ENCODE measurements around the gene MAPK8IP3. TPM values are rescaled to one million over a fixed set of nuclear protein-coding genes. Genes with fewer than 3 reads are reported as not detected.

MAPK8IP3 gene
- total and polyA plus RNA-seq, 7 experiments from 2014 or later = 1.7 to 299 (median 244) TPM

GRCh38 chr16:1809281-1809801, 103.3 kb downstream of the MAPK8IP3 start:
- DNase-seq (no peak), ATAC-seq (no peak)
- no peak overlapping the region for H3K27ac Mint-ChIP-seq
- H3K27me3 Mint-ChIP-seq = no peaks in the 10 kb centered on the region
- CTCF ChIA-PET = no interaction called here
- no peak overlapping the region for H3K4me3 Mint-ChIP-seq
- Histone ChIP-seq H3K9me3 (ENCODE audit: control insufficient read depth in 2 of 3, low read length in 3 of 3) (no peaks in the 10 kb centered on the region), H3K36me3 (ENCODE audit: control insufficient read depth in 2 of 3, insufficient read depth in 3 of 3, low read length in 3 of 3) (peaks cover 7 to 45% (median 8%) of the 10 kb centered on the region in 3 experiments), H3K4me3 (ENCODE audit: low read length) (no peak overlapping the region), H3K27ac (ENCODE audit: low read depth, low read length) (no peak overlapping the region), H3K27me3 (ENCODE audit: control insufficient read depth in 2 of 2, insufficient read depth in 2 of 2, low read length in 2 of 2) (no peaks in the 10 kb centered on the region), H3K4me1 (ENCODE audit: control insufficient read depth in 2 of 2, insufficient read depth in 2 of 2, low read length in 2 of 2) (no peaks in the 10 kb centered on the region)
- H3K4me1 Mint-ChIP-seq = peaks cover 0 to 14% (median 9%) of the 10 kb centered on the region in 7 donors
- peaks cover 0 to 33% (median 15%) of the 10 kb centered on the region in 5 donors for H3K36me3 Mint-ChIP-seq
- H3K9me3 Mint-ChIP-seq = peaks cover 0 to 2% (median 0%) of the 10 kb centered on the region in 11 donors
- intact Hi-C loops (cut with micrococcal nuclease) = no loop called here
- POLR2A ChIA-PET = no interaction called here

GRCh38 chr16:1810106-1810505, 104.1 kb downstream of the MAPK8IP3 start:
- H3K4me3 Mint-ChIP-seq = no peak overlapping the region
- peaks cover 2 to 14% (median 9%) of the 10 kb centered on the region in 7 donors for H3K4me1 Mint-ChIP-seq
- no peak overlapping the region for H3K27ac ChIP-seq (ENCODE audit: low read depth, low read length)
- no peak overlapping the region for H3K27ac Mint-ChIP-seq
- H3K4me1 ChIP-seq (ENCODE audit: control insufficient read depth in 2 of 2, insufficient read depth in 2 of 2, low read length in 2 of 2) = no peaks in the 10 kb centered on the region
- CTCF ChIA-PET = no interaction called here
- H3K4me3 ChIP-seq (ENCODE audit: low read length) = no peak overlapping the region
- DNase-seq = no peak
- POLR2A ChIA-PET = no interaction called here
- H3K27me3 Mint-ChIP-seq = no peaks in the 10 kb centered on the region
- peaks cover 0 to 2% (median 0%) of the 10 kb centered on the region in 11 donors for H3K9me3 Mint-ChIP-seq
- no peaks in the 10 kb centered on the region for H3K9me3 ChIP-seq (ENCODE audit: control insufficient read depth in 2 of 3, low read length in 3 of 3)
- H3K36me3 ChIP-seq (ENCODE audit: control insufficient read depth in 2 of 3, insufficient read depth in 3 of 3, low read length in 3 of 3) = peaks cover 7 to 48% (median 8%) of the 10 kb centered on the region in 3 experiments
- intact Hi-C loops (cut with micrococcal nuclease) = no loop called here
- no peak for ATAC-seq
- peaks cover 0 to 36% (median 18%) of the 10 kb centered on the region in 5 donors for H3K36me3 Mint-ChIP-seq
- H3K27me3 ChIP-seq (ENCODE audit: control insufficient read depth in 2 of 2, insufficient read depth in 2 of 2, low read length in 2 of 2) = no peaks in the 10 kb centered on the region

- Mint-ChIP-seq H3K9me3 (peaks cover 0 to 2% (median 0%) of the 10 kb centered on the region in 11 donors), H3K27me3 (no peaks in the 10 kb centered on the region), H3K4me3 (no peak overlapping the region), H3K36me3 (peaks cover 0 to 38% (median 21%) of the 10 kb centered on the region in 5 donors), H3K4me1 (peaks cover 2 to 14% (median 9%) of the 10 kb centered on the region in 7 donors), H3K27ac (no peak overlapping the region)
- ChIA-PET POLR2A (no interaction called here), CTCF (no interaction called here)
- peaks cover 8 to 52% (median 11%) of the 10 kb centered on the region in 3 experiments for H3K36me3 ChIP-seq (ENCODE audit: control insufficient read depth in 2 of 3, insufficient read depth in 3 of 3, low read length in 3 of 3)
- DNase-seq (no peak), ATAC-seq (no peak)
- H3K4me3 ChIP-seq (ENCODE audit: low read length) = no peak overlapping the region
- intact Hi-C loops (cut with micrococcal nuclease) = no loop called here
- H3K4me1 ChIP-seq (ENCODE audit: control insufficient read depth in 2 of 2, insufficient read depth in 2 of 2, low read length in 2 of 2) = no peaks in the 10 kb centered on the region
- H3K27ac ChIP-seq (ENCODE audit: low read depth, low read length) = no peak overlapping the region
- no peaks in the 10 kb centered on the region for H3K9me3 ChIP-seq (ENCODE audit: control insufficient read depth in 2 of 3, low read length in 3 of 3)
- H3K27me3 ChIP-seq (ENCODE audit: control insufficient read depth in 2 of 2, insufficient read depth in 2 of 2, low read length in 2 of 2) = no peaks in the 10 kb centered on the region
Observed at GRCh38 chr16:1810536-1810935, 104.5 kb downstream of the MAPK8IP3 start.

- Mint-ChIP-seq H3K4me1 (peaks cover 5 to 14% (median 9%) of the 10 kb centered on the region in 7 donors), H3K9me3 (no peaks in the 10 kb centered on the region), H3K27ac (peak overlapping the region in 3 of 9 donors; percentile 10 to 57 (median 21)), H3K4me3 (no peak overlapping the region), H3K27me3 (no peaks in the 10 kb centered on the region), H3K36me3 (peaks cover 0 to 23% (median 10%) of the 10 kb centered on the region in 5 donors)
- DNase-seq (peak in 8 of 9 donors; percentile 43 to 63 (median 52)), ATAC-seq (peak; percentile 85)
- Histone ChIP-seq H3K36me3 (ENCODE audit: control insufficient read depth in 2 of 3, insufficient read depth in 3 of 3, low read length in 3 of 3) (peaks cover 12 to 62% (median 14%) of the 10 kb centered on the region in 3 experiments), H3K4me3 (ENCODE audit: low read length) (no peak overlapping the region), H3K27me3 (ENCODE audit: control insufficient read depth in 2 of 2, insufficient read depth in 2 of 2, low read length in 2 of 2) (no peaks in the 10 kb centered on the region), H3K9me3 (ENCODE audit: control insufficient read depth in 2 of 3, low read length in 3 of 3) (no peaks in the 10 kb centered on the region), H3K4me1 (ENCODE audit: control insufficient read depth in 2 of 2, insufficient read depth in 2 of 2, low read length in 2 of 2) (no peaks in the 10 kb centered on the region), H3K27ac (ENCODE audit: low read depth, low read length) (no peak overlapping the region)
- POLR2A ChIA-PET = interaction anchor here (1.0 to 1.4 kb wide), 2 partner anchors 30 to 471 kb away, joined by 3 to 6 read pairs; partner anchors contain the start of genes NUBP2 and SPSB3
- intact Hi-C loops (cut with micrococcal nuclease) = loop anchor here (1.0 kb wide), 3 partner anchors 14 to 117 kb away; partner anchors contain the start of genes MRPS34 (in 2 of the 2) and HAGH (in 1 of the 2)
- CTCF ChIA-PET = interaction anchor here (0.6 kb wide), 1 partner anchor 392 kb away, joined by 4 read pairs; no protein-coding TSS in a partner anchor
Observed at GRCh38 chr16:1812732-1813163, 106.8 kb downstream of the MAPK8IP3 start.

GRCh38 chr16:1815461-1815860, 109.5 kb downstream of the MAPK8IP3 start:
- no peaks in the 10 kb centered on the region for H3K9me3 ChIP-seq (ENCODE audit: control insufficient read depth in 2 of 3, low read length in 3 of 3)
- no peaks in the 10 kb centered on the region for H3K9me3 Mint-ChIP-seq
- no peak for ATAC-seq

GRCh38 chr16:1816396-1817275, 110.6 kb downstream of the MAPK8IP3 start:
- POLR2A ChIA-PET = interaction anchor here (1.1 kb wide), 1 partner anchor 36 kb away, joined by 3 read pairs; no protein-coding TSS in a partner anchor
- no peaks in the 10 kb centered on the region for H3K9me3 ChIP-seq (ENCODE audit: control insufficient read depth in 2 of 3, low read length in 3 of 3)
- Mint-ChIP-seq H3K27ac (no peak overlapping the region), H3K27me3 (no peaks in the 10 kb centered on the region), H3K4me3 (no peak overlapping the region), H3K9me3 (no peaks in the 10 kb centered on the region), H3K36me3 (peaks cover 0 to 12% (median 5%) of the 10 kb centered on the region in 5 donors), H3K4me1 (peaks cover 6 to 14% (median 9%) of the 10 kb centered on the region in 7 donors)
- DNase-seq (no peak), ATAC-seq (no peak)
- H3K36me3 ChIP-seq (ENCODE audit: control insufficient read depth in 2 of 3, insufficient read depth in 3 of 3, low read length in 3 of 3) = peaks cover 5 to 73% (median 12%) of the 10 kb centered on the region in 3 experiments
- no peaks in the 10 kb centered on the region for H3K27me3 ChIP-seq (ENCODE audit: control insufficient read depth in 2 of 2, insufficient read depth in 2 of 2, low read length in 2 of 2)
- CTCF ChIA-PET = no interaction called here
- H3K4me3 ChIP-seq (ENCODE audit: low read length) = no peak overlapping the region
- H3K4me1 ChIP-seq (ENCODE audit: control insufficient read depth in 2 of 2, insufficient read depth in 2 of 2, low read length in 2 of 2) = no peaks in the 10 kb centered on the region
- intact Hi-C loops (cut with micrococcal nuclease) = no loop called here
- H3K27ac ChIP-seq (ENCODE audit: low read depth, low read length) = no peak overlapping the region

More at GRCh38 chr16:1815461-1815860, 109.5 kb downstream of the MAPK8IP3 start:
- ChIA-PET CTCF (no interaction called here), POLR2A (no interaction called here)
- H3K4me3 Mint-ChIP-seq = no peak overlapping the region
- Histone ChIP-seq H3K27ac (ENCODE audit: low read depth, low read length) (no peak overlapping the region), H3K4me3 (ENCODE audit: low read length) (no peak overlapping the region), H3K36me3 (ENCODE audit: control insufficient read depth in 2 of 3, insufficient read depth in 3 of 3, low read length in 3 of 3) (peaks cover 5 to 64% (median 12%) of the 10 kb centered on the region in 3 experiments), H3K4me1 (ENCODE audit: control insufficient read depth in 2 of 2, insufficient read depth in 2 of 2, low read length in 2 of 2) (no peaks in the 10 kb centered on the region), H3K27me3 (ENCODE audit: control insufficient read depth in 2 of 2, insufficient read depth in 2 of 2, low read length in 2 of 2) (no peaks in the 10 kb centered on the region)
- no peaks in the 10 kb centered on the region for H3K27me3 Mint-ChIP-seq
- intact Hi-C loops (cut with micrococcal nuclease) = no loop called here
- H3K27ac Mint-ChIP-seq = peak overlapping the region in 3 of 9 donors; percentile 32 to 53 (median 38)
- no peak for DNase-seq
- H3K36me3 Mint-ChIP-seq = peaks cover 0 to 12% (median 5%) of the 10 kb centered on the region in 5 donors
- H3K4me1 Mint-ChIP-seq = peaks cover 6 to 14% (median 9%) of the 10 kb centered on the region in 7 donors
